ENCODE measurements around the gene BEND5.

DNA sequence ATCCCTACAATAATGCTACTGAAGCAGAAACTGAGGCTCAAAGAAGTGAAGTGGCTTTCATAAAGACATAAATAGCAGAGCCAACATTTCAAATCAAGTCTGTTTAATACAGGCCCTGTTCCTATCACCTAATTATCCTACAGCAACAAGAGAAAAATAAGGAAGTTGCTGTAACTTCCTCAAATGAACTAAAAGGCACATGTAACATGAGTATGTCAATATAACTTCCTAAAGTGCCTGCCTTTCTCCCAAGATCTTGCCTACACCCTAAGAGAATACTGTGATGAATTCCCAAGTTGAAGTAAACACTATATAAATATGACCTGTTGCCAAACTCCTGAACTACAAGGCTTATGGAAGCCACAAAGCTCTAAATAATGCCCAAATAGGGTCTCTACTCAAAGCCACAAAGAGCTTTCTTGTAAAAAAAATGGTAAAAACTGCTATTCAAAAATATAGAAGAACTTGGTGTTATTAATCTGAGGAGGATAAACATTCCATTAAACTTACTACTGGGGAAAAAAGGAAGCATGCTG is 8.6 kb downstream of the BEND5 start:
- no peak for TF ChIP-seq POLR2A (IDR thresholded peaks at IDR 0.05)
- TF ChIP-seq, protein P1, sequence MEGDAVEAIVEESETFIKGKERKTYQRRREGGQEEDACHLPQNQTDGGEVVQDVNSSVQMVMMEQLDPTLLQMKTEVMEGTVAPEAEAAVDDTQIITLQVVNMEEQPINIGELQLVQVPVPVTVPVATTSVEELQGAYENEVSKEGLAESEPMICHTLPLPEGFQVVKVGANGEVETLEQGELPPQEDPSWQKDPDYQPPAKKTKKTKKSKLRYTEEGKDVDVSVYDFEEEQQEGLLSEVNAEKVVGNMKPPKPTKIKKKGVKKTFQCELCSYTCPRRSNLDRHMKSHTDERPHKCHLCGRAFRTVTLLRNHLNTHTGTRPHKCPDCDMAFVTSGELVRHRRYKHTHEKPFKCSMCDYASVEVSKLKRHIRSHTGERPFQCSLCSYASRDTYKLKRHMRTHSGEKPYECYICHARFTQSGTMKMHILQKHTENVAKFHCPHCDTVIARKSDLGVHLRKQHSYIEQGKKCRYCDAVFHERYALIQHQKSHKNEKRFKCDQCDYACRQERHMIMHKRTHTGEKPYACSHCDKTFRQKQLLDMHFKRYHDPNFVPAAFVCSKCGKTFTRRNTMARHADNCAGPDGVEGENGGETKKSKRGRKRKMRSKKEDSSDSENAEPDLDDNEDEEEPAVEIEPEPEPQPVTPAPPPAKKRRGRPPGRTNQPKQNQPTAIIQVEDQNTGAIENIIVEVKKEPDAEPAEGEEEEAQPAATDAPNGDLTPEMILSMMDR (IDR thresholded peaks at IDR 0.05 in 4 of 5, conservative IDR thresholded peaks at IDR 0.05 in 1 of 5) = no peak

All from gastrocnemius medialis (tissue), 4 donors.